Activated CD4-positive, alpha-beta T cell treated with anti-CD3 and anti-CD28 coated beads, Interleukin-2, amount 50 U/mL, for 16 hours (primary cell): Measurements from ENCODE around the gene DCHS2.

Experiments used
- DNase-seq: peaks from one replicate; pipeline ENCODE4 v3.0.0-alpha.2; 2020

Gene DCHS2

DNA sequence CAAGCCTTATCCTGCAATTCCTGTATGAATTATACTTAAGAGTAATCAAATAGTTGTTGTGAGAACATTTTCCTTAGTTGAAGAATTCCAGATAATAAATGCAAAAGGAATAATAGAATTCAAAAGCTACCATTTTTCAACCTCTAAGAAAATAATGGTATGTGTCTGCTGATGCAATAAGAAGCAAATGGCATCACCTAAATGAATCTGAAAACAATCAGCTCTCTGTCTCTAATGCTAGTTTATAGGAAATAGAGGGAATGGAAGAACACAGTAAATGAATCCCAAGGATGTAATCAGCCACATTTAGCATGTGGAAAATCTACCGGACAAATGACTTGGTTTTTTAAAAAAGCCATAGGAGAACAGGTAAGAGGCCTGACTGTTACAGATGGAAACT, 115.1 kb downstream of the DCHS2 start:
- no peak for DNase-seq

DNA sequence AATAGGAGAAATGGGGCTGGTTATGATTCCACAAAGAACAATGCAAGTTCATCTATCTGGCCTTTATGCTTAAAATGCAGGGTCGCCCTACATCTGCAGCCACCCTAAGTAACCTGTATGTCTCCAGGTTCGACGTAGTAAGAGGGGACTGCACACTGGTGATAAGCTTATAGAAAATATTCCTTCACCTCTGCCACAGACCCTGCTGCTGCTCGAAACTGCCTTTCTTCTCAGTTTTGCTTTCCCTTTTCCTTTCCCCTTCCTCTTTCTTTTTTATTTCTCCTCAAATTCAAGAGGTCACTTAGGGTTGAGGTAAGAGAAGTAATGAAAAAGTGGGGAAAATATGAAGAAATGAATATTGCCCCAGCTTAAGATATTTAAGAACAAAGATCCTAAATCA, 123.5 kb downstream of the DCHS2 start:
- DNase-seq = no peak

DNA sequence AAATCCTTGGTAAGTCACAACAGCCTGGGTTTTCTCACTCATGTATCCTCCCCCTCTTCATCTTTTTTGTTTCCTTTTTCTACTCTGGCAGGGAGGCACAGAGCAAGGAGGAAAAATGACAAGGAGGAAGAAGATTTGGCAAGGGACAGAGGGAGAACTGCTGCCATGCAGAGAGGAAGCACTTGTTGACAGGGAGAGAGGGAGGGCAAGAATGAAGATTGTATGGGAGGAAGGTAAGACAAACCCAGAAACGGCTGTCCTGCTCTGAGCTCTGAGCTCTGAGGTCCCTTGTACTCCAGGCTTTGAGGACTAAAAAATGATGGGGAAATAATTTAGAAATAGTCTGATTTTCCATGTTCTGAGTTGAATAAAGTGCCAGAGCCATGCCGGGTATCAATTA, 123.9 kb downstream of the DCHS2 start:
- DNase-seq = no peak

DNA sequence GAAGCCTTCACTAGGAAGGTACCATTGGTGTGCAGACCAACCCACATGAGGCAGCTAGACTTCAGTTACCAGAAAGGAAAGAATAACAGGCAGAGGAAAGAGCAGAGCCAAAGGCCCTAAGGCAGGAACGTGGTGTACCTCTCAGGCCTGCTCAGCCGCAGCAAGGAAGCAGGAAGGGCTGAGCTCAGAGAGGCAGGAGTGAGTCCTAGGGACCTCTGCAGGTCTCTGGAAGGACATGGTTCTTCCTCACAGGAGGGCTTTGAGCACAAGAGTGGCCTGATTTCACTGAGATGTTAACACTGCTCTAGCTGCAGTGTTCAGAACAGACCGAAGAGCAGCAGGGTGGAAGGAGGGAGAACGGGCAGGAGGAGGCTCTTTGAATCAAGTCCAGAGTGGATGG, 124.6 kb downstream of the DCHS2 start:
- no peak for DNase-seq

DNA sequence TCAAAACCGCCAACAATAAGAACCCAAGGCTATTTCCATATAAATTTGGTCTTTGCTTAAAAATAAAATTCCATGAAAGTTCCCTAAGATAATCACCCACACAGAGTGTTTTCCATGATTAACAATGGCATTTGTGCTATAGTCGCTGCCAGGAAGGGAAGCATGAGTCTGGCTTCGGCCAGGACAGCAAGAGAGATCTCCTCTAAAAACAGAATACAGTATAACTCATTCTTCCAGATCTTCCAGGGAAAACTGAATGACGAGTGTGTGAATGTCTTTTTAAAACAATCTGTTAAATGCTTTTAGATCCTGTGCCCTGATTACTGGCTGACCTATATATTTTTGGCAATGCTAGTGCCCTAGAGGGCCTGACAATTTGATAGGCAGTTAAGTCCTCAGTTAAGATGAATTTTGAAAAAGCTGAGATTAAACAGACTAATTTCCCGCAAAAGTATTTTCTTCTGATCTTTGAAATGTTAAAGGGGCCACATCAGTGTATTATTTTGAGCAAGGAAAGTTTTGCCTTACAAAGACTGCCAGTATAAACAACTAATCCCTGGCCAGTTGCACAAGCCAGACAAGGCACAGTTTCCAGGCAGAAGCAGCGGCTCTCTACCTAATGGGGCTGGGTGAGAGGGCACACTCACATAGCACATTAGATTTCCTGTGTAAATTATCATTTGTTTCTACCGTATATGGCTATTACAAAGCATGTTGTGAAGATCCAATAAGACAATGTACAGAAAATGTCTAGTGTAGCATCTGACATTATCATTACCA, 127.3 kb downstream of the DCHS2 start:
- no peak for DNase-seq

DNA sequence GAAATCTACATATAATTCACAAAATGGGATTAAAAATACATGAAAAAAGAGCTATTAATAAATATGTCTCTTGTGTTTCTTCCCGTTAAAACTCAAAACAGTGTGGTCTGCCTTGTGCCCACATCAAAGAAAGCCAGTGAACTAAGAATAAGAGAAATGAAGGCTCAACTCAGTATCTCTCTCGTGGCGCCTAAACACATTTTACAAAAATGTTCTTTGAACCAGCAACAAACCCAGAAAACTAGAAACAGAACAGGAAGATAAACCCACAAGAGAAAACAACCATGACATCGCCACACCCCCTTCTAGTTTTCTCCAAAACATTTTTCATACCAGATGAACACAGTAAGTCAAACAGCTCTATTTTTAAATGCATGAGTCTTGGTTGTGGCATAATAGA, 130.1 kb downstream of the DCHS2 start:
- DNase-seq = peak; percentile 5

DNA sequence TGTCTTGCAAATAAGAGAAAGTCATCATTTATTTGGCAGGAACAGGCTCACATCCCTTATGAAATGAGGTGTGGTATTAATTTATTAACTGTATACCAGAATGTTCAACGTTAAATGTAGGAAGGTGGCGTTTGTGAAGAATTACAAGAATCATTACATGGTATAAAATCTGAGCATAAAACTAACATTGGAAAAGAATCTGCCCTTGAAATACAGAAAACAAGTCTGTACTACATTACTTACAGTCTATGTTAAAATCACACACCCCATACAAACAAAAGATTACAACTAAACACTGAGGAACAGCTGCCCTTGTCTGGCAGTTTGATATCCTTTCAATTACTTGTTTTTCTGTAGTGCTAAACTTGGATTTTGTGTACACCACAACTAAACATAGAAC, 131.1 kb downstream of the DCHS2 start:
- no peak for DNase-seq

DNA sequence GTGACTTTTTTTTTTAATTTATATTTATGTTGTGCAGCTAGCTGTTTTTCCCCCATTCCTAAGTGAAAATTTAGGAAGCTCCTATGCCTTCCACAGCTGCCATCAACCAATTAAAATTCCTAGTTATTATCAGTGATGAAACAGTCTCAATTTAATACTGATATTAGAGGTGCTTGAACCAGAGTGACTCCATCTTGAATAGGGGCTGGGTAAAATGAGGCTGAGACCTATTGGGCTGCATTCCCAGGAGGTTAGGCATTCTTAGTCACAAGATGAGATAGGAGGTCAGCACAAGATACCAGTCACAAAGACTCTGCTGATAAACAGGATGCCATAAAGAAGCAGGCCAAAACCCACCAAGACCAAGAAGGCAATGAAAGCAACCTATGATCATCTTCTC, 136.7 kb downstream of the DCHS2 start:
- DNase-seq = no peak

DNA sequence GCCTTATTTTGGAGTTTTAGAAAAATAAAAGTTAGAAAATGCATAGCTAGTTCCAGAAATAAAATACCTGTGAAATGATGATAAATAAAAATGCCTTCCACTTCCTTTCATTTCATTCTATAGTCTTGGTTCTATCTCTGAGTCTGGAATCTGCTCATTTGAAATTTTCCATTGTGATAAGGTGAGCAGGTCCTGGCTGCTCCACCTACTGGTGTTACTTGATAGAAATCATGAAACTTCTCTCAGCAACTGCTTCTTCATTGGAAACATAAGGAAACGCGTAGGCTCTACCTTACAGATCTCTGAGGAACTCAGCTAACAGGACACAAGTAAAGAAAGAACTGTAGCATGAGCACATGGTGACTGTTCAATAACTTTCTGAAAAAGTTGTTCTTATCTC, 141.8 kb downstream of the DCHS2 start:
- DNase-seq = no peak

DNA sequence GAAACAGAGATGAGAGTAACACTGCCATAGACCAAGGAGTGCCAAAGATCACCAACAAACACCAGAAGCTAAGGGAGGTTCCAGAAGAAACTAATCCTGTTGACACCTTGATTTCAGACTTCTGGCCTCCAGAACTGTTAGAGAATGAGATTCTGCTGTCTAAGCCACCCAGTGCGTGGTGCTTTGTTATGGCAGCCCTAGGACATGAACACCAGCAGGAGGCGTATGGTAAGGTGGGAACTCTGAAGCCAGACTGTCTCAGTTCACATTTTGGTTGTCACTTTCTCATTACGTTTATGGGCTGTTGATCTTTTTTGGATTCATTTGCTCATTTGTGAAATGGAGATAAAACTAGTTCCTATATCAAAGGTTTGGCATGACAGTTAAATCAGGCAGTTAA, 142.9 kb downstream of the DCHS2 start:
- DNase-seq = no peak

DNA sequence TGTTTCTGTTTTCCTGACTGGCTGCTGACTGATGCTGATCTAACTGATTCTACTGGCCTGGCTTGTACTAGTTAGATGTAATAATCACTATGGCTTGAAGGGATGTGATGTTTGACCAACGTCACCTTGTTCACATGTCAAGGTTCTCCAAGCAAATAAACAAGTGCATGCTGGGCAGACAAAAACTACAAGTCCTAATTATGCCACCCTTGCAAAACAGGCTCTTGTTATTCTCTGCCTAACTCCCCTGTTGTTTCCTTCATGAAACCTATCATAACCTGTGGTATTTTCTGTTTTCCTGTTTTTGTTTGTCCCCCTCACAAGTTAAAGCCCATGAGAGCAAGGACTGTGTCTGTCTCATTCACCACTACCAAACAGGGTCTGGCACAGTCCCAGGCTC, 146.2 kb downstream of the DCHS2 start:
- DNase-seq = no peak

DNA sequence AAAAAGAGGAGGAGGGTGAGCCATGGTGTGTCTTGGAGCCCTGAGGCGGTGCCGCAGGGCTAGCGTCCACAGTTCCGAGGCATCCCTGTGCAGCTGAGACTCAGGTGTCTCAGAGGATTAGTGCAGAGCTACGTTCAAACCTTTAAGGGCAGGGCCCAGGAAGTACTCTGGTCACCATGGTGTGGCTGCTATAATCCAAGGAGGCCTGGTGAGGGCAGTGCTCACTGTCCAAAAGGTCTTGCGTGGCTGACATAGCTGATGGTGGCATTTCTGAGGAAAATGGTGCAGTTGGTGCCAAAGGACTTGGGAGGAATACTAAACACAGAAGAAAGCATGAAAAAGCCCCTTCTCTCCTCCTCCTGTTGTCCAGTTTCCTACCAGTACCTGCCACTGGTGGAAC, 146.9 kb downstream of the DCHS2 start:
- DNase-seq = no peak

DNA sequence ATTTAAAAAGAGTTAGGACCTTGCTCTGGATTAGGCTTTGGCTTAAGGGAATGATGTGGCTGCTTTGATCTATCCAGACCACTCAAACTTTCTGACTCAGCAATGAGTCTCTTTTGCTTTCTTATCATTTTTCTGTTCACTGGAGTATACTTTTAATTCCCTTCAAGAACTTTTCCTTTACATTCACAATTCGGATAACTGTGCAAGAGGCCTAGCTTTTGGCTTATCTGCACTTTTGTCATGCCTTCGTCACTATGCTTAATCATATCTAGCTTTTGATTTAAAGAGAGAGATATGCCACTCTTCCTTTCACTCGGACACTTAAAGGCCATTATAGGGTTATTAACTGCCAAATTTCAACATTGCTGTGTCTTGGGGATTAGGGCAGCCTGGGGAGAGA, 147.9 kb downstream of the DCHS2 start:
- no peak for DNase-seq

DNA sequence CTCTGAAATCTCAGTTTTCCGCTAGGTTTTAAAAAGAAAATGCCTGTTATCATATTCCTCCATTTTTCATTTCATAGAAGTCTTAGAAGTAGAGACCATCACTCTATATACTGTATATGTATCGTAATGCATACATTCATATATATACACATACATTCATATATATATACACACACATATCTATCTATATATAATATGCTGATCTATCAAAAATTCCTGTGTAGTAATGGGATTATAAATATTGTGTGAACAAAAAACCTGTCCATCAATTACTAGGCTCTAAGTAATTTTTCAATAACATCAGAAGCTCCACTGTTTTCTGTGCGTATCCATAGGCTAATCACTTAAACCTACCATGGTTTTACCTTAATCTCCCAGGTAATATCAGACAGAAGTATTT, 150.2 kb downstream of the DCHS2 start:
- DNase-seq = no peak

DNA sequence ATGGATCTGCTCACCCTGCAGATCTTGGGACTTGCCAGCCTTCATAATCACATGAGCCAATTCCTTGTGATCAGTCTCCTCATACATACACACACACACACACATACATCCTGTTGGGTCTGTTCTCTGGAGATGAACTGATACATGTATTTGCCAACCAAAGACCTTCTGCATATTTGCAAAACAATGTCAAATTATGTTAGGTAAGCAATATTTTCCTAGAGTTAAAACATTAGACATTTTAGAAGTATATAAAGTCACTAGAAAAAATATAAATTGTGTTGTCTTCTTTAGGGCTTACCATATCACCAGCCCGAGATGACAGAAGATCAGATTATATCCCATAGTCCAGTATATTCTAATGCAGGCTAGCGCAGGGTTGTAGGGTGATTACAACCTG, 156.0 kb downstream of the DCHS2 start:
- DNase-seq = no peak

DNA sequence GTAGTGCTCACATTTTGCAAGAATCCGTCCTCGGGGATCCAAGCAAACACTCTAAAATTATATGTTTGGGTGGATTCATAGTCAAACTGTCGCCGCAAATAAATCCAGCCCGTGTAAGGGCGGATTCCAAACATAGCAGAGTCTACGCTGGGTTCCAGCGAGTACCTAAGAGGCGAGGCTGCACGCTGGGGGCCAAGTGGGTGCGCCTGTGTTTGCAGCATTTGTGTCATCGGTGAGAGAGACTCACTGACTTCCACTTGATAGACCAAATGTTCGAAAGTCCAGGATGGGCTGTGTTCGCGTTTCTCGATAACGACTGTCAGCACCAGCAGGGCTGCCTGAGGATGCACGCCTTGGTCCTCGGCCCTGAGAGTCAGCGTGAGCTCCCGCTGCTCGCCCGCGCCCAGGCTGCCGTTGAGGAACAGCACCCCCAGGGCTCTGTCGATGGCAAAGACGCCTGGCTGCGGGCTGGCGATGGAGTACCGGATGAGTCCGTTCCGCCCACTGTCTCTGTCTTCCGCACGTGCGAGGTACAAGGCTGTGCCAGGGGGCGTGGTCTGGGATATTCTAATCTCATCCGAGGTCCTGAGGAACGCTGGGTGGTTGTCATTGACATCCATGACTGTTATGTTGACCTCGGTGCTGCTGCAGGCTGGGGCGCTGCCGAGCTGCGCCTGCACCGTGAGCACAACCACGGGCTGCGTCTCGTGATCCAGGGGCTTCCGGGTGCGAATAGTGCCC, 158.7 kb downstream of the DCHS2 start:
- DNase-seq = peak; percentile 58

DNA sequence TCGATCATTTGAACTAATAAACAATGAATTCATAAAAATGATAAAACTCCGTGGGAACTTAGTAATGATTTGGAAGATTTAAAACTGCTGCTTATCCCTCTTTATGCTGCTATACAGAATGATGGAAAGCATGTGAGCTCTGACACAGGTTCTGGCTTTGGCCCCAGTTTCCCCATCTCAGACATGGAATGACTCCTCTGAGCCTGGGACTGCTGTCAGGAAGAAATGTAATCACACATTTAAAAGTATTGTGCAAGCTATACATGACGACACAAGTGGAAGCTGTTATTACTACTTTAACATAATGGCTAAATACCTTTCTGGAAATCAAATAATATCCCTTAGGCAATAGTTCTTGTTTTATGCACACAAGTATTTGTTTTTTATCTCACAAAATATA, 161.7 kb downstream of the DCHS2 start:
- DNase-seq = no peak

DNA sequence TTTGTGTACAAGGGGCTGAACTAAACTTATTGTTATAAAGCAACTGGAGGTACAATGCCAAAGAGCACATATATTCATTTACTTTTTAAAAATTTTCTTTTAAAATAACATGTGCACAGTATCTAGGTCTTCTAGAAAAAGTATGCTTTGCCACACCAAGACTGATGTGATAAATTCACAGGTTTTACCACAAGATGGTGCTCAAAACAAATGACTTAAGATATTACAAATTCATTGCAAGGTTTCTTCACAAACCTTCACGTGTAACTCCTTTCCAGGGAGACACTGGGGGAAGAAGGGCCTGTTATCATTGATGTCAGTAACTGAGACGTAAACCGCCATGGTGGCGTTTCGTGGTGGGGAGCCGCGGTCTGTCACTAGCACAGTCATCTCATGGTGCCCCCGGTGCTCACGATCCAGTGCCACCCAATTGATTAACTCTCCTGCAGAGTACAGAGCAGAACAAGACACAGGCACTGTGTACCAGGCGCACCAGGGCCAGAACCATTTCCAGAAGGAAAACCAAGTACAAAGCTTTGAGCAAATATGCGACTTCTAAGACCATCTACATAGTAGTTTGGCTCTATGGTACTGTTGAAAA, 162.2 kb downstream of the DCHS2 start:
- no peak for DNase-seq

DNA sequence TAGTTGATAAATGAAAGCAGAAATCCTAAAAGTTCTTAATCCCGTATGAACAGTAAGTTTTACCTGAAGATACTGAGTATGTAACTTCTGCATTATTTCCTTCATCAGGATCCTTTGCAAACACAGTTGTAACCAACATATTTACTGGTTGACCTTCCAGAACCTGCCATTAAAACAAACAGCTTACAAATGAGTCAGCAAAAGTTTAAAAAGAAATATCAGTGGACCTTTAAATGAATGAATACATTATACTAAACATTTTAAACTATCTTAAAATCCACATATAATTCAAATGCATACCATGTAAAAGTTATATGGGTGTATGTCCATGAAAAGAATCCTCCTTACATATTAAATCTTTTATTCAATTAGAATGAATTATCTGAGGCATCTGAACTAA, 163.6 kb downstream of the DCHS2 start:
- DNase-seq = no peak

DNA sequence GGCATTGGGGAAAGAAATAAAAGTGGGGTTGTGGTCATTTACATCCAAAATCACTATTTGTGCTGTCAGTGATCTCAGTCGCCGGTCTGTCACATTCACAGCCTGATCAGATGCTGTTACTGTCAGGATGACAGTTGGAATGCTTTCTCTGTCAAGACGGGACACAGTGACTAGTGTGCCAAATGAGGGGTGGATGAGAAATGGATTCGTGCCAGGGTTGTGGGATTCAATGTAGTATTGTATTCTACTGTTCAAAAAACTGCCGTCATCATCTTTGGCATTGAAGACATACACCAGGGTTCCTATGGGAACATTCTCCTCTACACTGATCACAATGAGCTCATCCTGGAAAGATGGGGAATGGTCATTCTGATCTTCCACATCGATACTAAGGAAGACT, 171.1 kb downstream of the DCHS2 start:
- DNase-seq = no peak

DNA sequence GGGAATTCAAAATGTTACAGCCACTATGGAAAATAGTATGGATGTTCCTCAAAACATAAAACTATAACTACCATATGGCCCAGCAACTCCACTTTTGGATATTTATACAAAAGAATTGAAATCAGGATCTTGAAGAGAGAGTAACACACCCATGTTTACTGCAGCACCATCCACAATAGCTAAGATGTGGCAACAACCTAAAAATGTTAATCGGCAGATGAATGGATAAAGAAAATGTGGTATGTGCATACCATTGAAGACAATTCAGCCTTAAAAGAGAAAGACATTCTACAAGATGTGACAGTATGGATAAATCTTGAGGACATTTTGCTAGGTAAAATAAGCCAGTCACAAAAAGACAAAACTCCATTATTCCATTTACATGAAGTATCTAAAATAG, 171.9 kb downstream of the DCHS2 start:
- no peak for DNase-seq

DNA sequence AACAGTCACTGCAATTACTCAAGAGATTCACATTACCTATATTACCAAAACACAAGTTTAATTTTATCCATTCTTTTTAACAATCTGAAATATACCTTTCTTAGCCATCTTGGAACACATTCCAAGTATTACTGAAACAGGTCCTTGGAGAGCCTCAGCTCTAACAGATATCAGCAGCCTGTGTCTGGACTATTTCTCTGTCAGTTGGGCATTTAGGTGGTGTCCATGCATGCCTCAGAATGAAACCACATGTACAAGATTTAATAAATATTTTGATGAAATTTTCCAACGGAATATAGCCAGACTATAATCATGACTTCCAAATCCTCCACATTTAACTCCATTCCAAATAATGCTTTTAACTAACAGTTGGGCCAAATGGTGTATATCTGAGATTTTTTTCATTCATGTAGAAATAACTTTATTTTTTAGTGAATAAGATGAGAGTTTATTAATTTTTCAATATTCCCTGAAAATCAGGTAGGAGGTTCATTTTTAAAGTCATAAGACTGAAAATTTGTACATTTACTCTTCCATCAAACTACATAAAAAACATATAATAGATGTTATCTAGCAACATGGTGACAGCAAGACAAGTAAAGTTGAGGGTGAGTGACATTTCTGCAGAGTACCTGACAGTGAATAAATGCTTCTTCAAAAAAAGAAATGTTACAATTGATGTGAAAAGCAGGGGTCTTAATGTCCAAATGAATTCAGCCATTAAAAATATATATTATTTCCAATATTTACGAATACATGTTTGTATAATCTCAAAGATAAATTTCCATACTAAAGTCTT, 174.2 kb downstream of the DCHS2 start:
- DNase-seq = no peak

DNA sequence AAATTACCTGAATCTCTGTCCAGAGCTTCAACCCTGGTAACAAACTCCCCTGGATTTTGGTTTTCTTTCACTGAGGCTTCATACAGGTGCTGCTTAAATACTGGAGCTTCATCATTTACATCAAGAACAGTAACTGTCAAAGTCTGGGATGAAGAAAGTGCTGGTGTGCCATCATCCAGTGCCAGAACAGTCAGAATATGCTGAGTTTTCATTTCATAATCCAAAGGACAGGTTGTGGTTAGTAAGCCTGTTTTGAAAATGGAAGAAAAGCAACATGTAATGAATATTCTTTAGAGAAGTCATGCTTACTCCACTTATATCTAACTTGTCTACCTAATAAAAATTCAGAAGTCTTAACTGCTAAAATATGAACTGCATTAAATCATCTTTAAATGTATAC, 175.9 kb downstream of the DCHS2 start:
- no peak for DNase-seq

DNA sequence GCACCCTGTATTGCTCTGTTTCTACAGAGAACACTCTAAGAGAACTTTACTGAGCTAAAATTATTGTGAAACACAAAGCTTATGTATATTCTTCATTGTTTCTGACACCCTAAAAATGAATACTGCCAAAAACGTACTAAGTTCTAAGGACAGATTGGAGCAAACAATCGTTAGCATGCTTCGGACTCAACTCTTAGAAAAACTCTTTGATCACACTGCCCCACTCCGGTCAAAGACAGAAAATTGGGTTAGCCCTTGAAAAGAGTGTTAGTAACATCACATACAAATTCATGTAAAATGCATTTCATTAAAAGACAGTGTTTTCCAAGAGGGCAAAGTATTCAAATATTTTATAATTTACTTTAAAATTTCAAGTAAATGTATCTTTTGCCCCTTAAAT, 177.4 kb downstream of the DCHS2 start:
- DNase-seq = no peak
